Liver (tissue), 9 donors: ENCODE measurements around the gene RCVRN. TPM values are rescaled to one million over a fixed set of nuclear protein-coding genes. Genes with fewer than 3 reads are reported as not detected.

Experiments
- DNase-seq: peaks from one replicate; pipeline ENCODE4 v3.0.0-alpha.2; 2017; ENCODE audit warnings: low spot score
- H3K27ac ChIP-seq, 2 donors: one replicate each; pipeline ENCODE4 v1.7.0; 2013; ENCODE audit warnings: inconsistent platforms in 2 of 2, low read length in 2 of 2, control low read depth in 1 of 2, low read depth in 1 of 2, mild to moderate bottlenecking in 1 of 2
- H3K27me3 ChIP-seq, 4 donors: one replicate each; pipeline versions ENCODE4 v1.6.1 to v1.7.0; 2013; ENCODE audit warnings: low read length in 3 of 4, inconsistent platforms in 1 of 4, mild to moderate bottlenecking in 1 of 4, moderate library complexity in 1 of 4; ENCODE audit not compliant: control insufficient read depth in 4 of 4, insufficient read depth in 4 of 4
- H3K36me3 ChIP-seq, 4 donors: one replicate each; pipeline versions ENCODE4 v1.6.1 to v1.7.0; 2013; ENCODE audit warnings: low read length in 3 of 4, mild to moderate bottlenecking in 3 of 4, low read depth in 1 of 4, moderate library complexity in 1 of 4; ENCODE audit not compliant: control insufficient read depth in 4 of 4, insufficient read depth in 3 of 4
- H3K4me1 ChIP-seq, 4 donors: one replicate each; pipeline versions ENCODE4 v1.6.1 to v1.7.0; 2013; ENCODE audit warnings: low read length in 3 of 4, mild to moderate bottlenecking in 3 of 4, moderate library complexity in 1 of 4; ENCODE audit not compliant: control insufficient read depth in 4 of 4, insufficient read depth in 4 of 4
- H3K4me3 ChIP-seq, 3 donors: one replicate each; pipeline versions ENCODE4 v1.6.1 to v1.7.0; 2013; ENCODE audit warnings: low read length in 3 of 3, control low read depth in 1 of 3, low read depth in 1 of 3, mild to moderate bottlenecking in 1 of 3
- H3K9ac ChIP-seq, 2 donors: one replicate each; pipeline ENCODE4 v1.7.0; 2013; ENCODE audit warnings: low read length in 2 of 2, mild to moderate bottlenecking in 2 of 2, moderate library complexity in 2 of 2, control low read depth in 1 of 2, low read depth in 1 of 2
- H3K9me3 ChIP-seq, 4 donors: one replicate each; pipeline versions ENCODE4 v1.6.1 to v1.7.0; 2013; ENCODE audit warnings: low read length in 3 of 4; ENCODE audit not compliant: control insufficient read depth in 4 of 4
- ATF3 ChIP-seq: IDR thresholded peaks from 2 replicates; pipeline ENCODE4 v1.6.1; 2016; ENCODE audit warnings: antibody characterized with exemption
- EGR1 ChIP-seq, 2 donors: IDR thresholded peaks; 2 replicates each; pipeline ENCODE4 v1.6.1; 2016 to 2018; ENCODE audit warnings: antibody characterized with exemption in 2 of 2, low read depth in 2 of 2
- FOXA1 ChIP-seq: IDR thresholded peaks from 2 replicates; pipeline ENCODE4 v1.6.1; 2016; ENCODE audit warnings: antibody characterized with exemption
- FOXA2 ChIP-seq: IDR thresholded peaks from 2 replicates; pipeline ENCODE4 v1.6.1; 2016; ENCODE audit warnings: antibody characterized with exemption
- GABPA ChIP-seq, 2 donors: IDR thresholded peaks in 1 of 2; conservative IDR thresholded peaks in 1 of 2; 2 replicates each; pipeline ENCODE4 v1.6.1; 2016; ENCODE audit warnings: antibody characterized with exemption in 2 of 2, mild to moderate bottlenecking in 1 of 2, moderate library complexity in 1 of 2
- HNF4A ChIP-seq, 2 donors: conservative IDR thresholded peaks; 2 replicates each; pipeline ENCODE4 v1.6.1; 2016; ENCODE audit warnings: antibody characterized with exemption in 2 of 2, mild to moderate bottlenecking in 2 of 2
- HNF4G ChIP-seq: IDR thresholded peaks from 2 replicates; pipeline ENCODE4 v1.6.1; 2016; ENCODE audit warnings: antibody characterized with exemption
- JUND ChIP-seq, 2 donors: IDR thresholded peaks; 2 replicates each; pipeline ENCODE4 v1.6.1; 2016; ENCODE audit warnings: antibody characterized with exemption in 2 of 2
- NR2F2 ChIP-seq: IDR thresholded peaks from 2 replicates; pipeline ENCODE4 v1.6.1; 2016; ENCODE audit warnings: antibody characterized with exemption
- RAD21 ChIP-seq, 2 donors: IDR thresholded peaks; 2 replicates each; pipeline ENCODE4 v1.6.1; 2016; ENCODE audit warnings: antibody characterized with exemption in 2 of 2, mild to moderate bottlenecking in 2 of 2
- REST ChIP-seq: IDR thresholded peaks from 2 replicates; pipeline ENCODE4 v1.6.1; 2016; ENCODE audit warnings: antibody characterized with exemption, mild to moderate bottlenecking
- RXRA ChIP-seq, 2 donors: IDR thresholded peaks; 2 replicates each; pipeline ENCODE4 v1.6.1; 2017 to 2018; ENCODE audit warnings: antibody characterized with exemption in 2 of 2, mild to moderate bottlenecking in 1 of 2
- SP1 ChIP-seq: IDR thresholded peaks from 2 replicates; pipeline ENCODE4 v1.6.1; 2018; ENCODE audit warnings: antibody characterized with exemption, mild to moderate bottlenecking
- TAF1 ChIP-seq: conservative IDR thresholded peaks from 2 replicates; pipeline ENCODE4 v1.6.1; 2016; ENCODE audit warnings: antibody characterized with exemption, mild to moderate bottlenecking
- YY1 ChIP-seq: IDR thresholded peaks from 2 replicates; pipeline ENCODE4 v1.6.1; 2016; ENCODE audit warnings: antibody characterized with exemption, mild to moderate bottlenecking
- ZBTB33 ChIP-seq: IDR thresholded peaks from 2 replicates; pipeline ENCODE4 v1.6.1; 2016; ENCODE audit warnings: antibody characterized with exemption
- WGBS: extraction: QIAGEN DNeasy Blood & Tissue Kit; methylation state at CpG from one replicate; pipeline ENCODE4 v1.1.7; 2013; 5-methylcytosine and 5-hydroxymethylcytosine counted together
- polyA plus RNA-seq, 2 donors: library from polyadenylated mRNA; stranded (reverse) in 1 of 2; unstranded in 1 of 2; fragments of 200-250 nt in 1 of 2; fragments of >200 nt in 1 of 2; fragmentation: Nextera tagmentation in 1 of 2; extraction: Ambion mirVana in 1 of 2; gene quantifications; one replicate each; pipeline versions ENCODE4 v1.2.1 to v1.2.3, GENCODE V29; 2013 to 2015
- total RNA-seq, 2 donors: library from RNA; depleted of rRNA; stranded (reverse); fragments of >200 nt; gene quantifications; one replicate each; pipeline ENCODE4 v1.2.3, GENCODE V29; 2014
- TF ChIP-seq, protein P1 (sequence below): IDR thresholded peaks from 2 replicates; pipeline ENCODE4 v1.6.1; 2016; ENCODE audit warnings: antibody characterized with exemption
- TF ChIP-seq, protein P2 (sequence below): fragments of 150-350 bp; IDR thresholded peaks from 2 replicates; pipeline ENCODE4 v1.5.1; 2017; ENCODE audit warnings: improper control_type of control experiment, low read depth, low read length; ENCODE audit not compliant: missing input control
- donor health status: healthy.
- donor health status: healthy.
- donor health status: healthy.
- donor health status: healthy.
- donor health status: healthy.

The RCVRN gene
- total and polyA plus RNA-seq, 4 donors, result not detected

- H3K36me3 ChIP-seq, result no peaks in the 10 kb centered on the region
- no peak overlapping the region for H3K4me3 ChIP-seq
- H3K9me3 ChIP-seq, result peaks cover 0 to 11% (median 7%) of the 10 kb centered on the region in 4 donors
- no peaks in the 10 kb centered on the region for H3K4me1 ChIP-seq
- no peak overlapping the region for H3K27ac ChIP-seq
- H3K27me3 ChIP-seq, result peaks cover 0 to 2% (median 0%) of the 10 kb centered on the region in 4 donors
- DNase-seq, result no peak
- no peak overlapping the region for H3K9ac ChIP-seq
- TF ChIP-seq TAF1, result no peak
- no peak for TF ChIP-seq EGR1 (IDR thresholded peaks at IDR 0.05; ENCODE audit: low read depth in 2 of 2)
- no peak for TF ChIP-seq YY1
- TF ChIP-seq SP1, result no peak
- TF ChIP-seq RAD21 (IDR thresholded peaks at IDR 0.05), result no peak
- TF ChIP-seq, protein P1, sequence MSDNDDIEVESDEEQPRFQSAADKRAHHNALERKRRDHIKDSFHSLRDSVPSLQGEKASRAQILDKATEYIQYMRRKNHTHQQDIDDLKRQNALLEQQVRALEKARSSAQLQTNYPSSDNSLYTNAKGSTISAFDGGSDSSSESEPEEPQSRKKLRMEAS, result no peak
- TF ChIP-seq ATF3, result no peak
- no peak for TF ChIP-seq ZBTB33
- no peak for TF ChIP-seq FOXA1
- no peak for TF ChIP-seq NR2F2
- TF ChIP-seq, protein P2, sequence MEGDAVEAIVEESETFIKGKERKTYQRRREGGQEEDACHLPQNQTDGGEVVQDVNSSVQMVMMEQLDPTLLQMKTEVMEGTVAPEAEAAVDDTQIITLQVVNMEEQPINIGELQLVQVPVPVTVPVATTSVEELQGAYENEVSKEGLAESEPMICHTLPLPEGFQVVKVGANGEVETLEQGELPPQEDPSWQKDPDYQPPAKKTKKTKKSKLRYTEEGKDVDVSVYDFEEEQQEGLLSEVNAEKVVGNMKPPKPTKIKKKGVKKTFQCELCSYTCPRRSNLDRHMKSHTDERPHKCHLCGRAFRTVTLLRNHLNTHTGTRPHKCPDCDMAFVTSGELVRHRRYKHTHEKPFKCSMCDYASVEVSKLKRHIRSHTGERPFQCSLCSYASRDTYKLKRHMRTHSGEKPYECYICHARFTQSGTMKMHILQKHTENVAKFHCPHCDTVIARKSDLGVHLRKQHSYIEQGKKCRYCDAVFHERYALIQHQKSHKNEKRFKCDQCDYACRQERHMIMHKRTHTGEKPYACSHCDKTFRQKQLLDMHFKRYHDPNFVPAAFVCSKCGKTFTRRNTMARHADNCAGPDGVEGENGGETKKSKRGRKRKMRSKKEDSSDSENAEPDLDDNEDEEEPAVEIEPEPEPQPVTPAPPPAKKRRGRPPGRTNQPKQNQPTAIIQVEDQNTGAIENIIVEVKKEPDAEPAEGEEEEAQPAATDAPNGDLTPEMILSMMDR, result no peak
Measured at GRCh38 chr17:9883451-9883850, 21.6 kb downstream of the RCVRN start.

DNA sequence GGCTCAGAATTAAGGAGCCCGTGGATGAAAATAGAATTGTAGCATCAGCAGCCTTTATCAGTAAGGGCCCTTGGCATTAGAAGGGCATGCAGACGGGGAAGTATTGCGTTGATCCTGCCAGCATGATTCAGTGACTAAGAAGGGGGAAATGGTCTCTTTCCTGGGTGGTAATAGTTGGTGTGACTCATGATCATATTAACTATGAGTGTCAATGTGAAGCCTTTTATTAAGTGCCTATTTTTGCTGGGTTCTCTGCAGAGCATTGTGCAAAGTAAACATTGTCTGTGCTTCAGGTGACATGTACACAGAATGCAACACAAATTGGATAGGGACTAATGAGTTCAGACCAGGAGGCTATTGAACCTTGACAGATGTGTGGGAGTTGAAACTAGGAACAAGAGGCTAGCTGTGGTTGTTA lies 24.5 kb downstream of the RCVRN start:
- WGBS, result 72% methylated on average over 3 of the region's 3 CpGs

More for the DNA sequence above, 24.5 kb downstream of the RCVRN start:
- no peaks in the 10 kb centered on the region for H3K4me1 ChIP-seq
- H3K27ac ChIP-seq, result no peak overlapping the region
- no peak overlapping the region for H3K9ac ChIP-seq
- H3K4me3 ChIP-seq, result no peak overlapping the region
- H3K9me3 ChIP-seq, result peaks cover 0 to 11% (median 7%) of the 10 kb centered on the region in 4 donors
- H3K36me3 ChIP-seq, result no peaks in the 10 kb centered on the region
- H3K27me3 ChIP-seq, result peaks cover 0 to 2% (median 0%) of the 10 kb centered on the region in 4 donors
- TF ChIP-seq EGR1 (IDR thresholded peaks at IDR 0.05; ENCODE audit: low read depth in 2 of 2) (no peak), FOXA2 (no peak), GABPA (IDR thresholded peaks at IDR 0.05 in 1 of 2, conservative IDR thresholded peaks at IDR 0.05 in 1 of 2) (no peak), NR2F2 (no peak), HNF4G (no peak), ATF3 (no peak), YY1 (no peak), ZBTB33 (no peak), REST (no peak), FOXA1 (no peak), JUND (IDR thresholded peaks at IDR 0.05) (no peak), TAF1 (no peak), RXRA (IDR thresholded peaks at IDR 0.05) (no peak), RAD21 (IDR thresholded peaks at IDR 0.05) (no peak), SP1 (no peak), HNF4A (conservative IDR thresholded peaks at IDR 0.05) (no peak)
- TF ChIP-seq, protein P2, result no peak
- TF ChIP-seq, protein P1, result no peak
- DNase-seq, result no peak
